IMR-90 (cell line): ENCODE measurements around the gene RAB39A. TPM values are rescaled to one million over a fixed set of nuclear protein-coding genes. Genes with fewer than 3 reads are reported as not detected.

Experiments used
- ATAC-seq: fragments of 200-7000 bp; cut with Tn5 transposase; 2 replicates; pipeline ENCODE4 v1.9.1; 2020; ENCODE audit warnings: low read depth, mild to moderate bottlenecking, moderate library complexity
- BruUV-seq: library from RNA; stranded (reverse); fragments of 400-500 nt; replicated peaks from 2 replicates; lab custom pipeline; 2021; lab: Mats Ljungman, UMichigan
- CTCF ChIA-PET: fragments of 300-600 bp; formaldehyde crosslinking; extraction: SDS; loops from one replicate; lab custom pipeline; 2021; ENCODE audit warnings: antibody characterized with exemption; lab: Yijun Ruan, JAX
- POLR2A ChIA-PET: fragments of 300-600 bp; sonication (Branson Sonifier 250); formaldehyde crosslinking; loops from one replicate; lab custom pipeline; 2022; ENCODE audit warnings: antibody characterized with exemption; ENCODE audit not compliant: unreplicated experiment; lab: Charles Lee
- DNase-seq: peaks from one replicate; pipeline ENCODE4 v3.0.0; 2013
- H2AFZ ChIP-seq: replicated peaks from 2 replicates; pipeline ENCODE3; 2013; ENCODE audit warnings: low read length, mild to moderate bottlenecking; ENCODE audit not compliant: poor library complexity
- H2AK5ac ChIP-seq: 2 replicates; pipeline ENCODE4 v1.6.1; 2013; ENCODE audit warnings: low read depth, low read length, inconsistent platforms
- H2AK9ac ChIP-seq: replicated peaks from 2 replicates; pipeline ENCODE3; 2013; ENCODE audit warnings: mild to moderate bottlenecking, low read depth, low read length, moderate library complexity; ENCODE audit not compliant: poor library complexity
- H2BK120ac ChIP-seq: 2 replicates; pipeline ENCODE4 v1.6.1; 2013; ENCODE audit warnings: low read depth, low read length, inconsistent platforms
- H2BK15ac ChIP-seq: 3 replicates; pipeline ENCODE4 v1.6.1; 2013; ENCODE audit warnings: low read depth, low read length, inconsistent platforms
- H2BK20ac ChIP-seq: 2 replicates; pipeline ENCODE4 v1.6.1; 2013; ENCODE audit warnings: low read depth, mild to moderate bottlenecking, inconsistent platforms, low read length, moderate library complexity
- H2BK5ac ChIP-seq: 2 replicates; pipeline ENCODE4 v1.6.1; 2013; ENCODE audit warnings: mild to moderate bottlenecking, low read depth, low read length, inconsistent platforms; ENCODE audit not compliant: poor library complexity, severe bottlenecking
- H3K14ac ChIP-seq: replicated peaks from 2 replicates; pipeline ENCODE4 v1.6.1; 2013; ENCODE audit warnings: low read depth, low read length, inconsistent platforms
- H3K18ac ChIP-seq: 2 replicates; pipeline ENCODE4 v1.6.1; 2013; ENCODE audit warnings: low read depth, low read length, control low read depth
- H3K23ac ChIP-seq: 2 replicates; pipeline ENCODE4 v1.6.1; 2013; ENCODE audit warnings: low read depth, low read length, inconsistent platforms
- H3K27ac ChIP-seq: 2 replicates; pipeline ENCODE4 v1.5.1; 2013; ENCODE audit warnings: mild to moderate bottlenecking, control low read depth, low read length; ENCODE audit not compliant: insufficient read depth
- H3K27me3 ChIP-seq: 2 replicates; pipeline ENCODE4 v1.6.1; 2013; ENCODE audit warnings: low read length; ENCODE audit not compliant: control insufficient read depth, insufficient read depth
- H3K36me3 ChIP-seq: 2 replicates; pipeline ENCODE4 v1.6.1; 2013; ENCODE audit warnings: low read length, mixed read lengths; ENCODE audit not compliant: control insufficient read depth, insufficient read depth
- H3K4ac ChIP-seq: 2 replicates; pipeline ENCODE4 v1.6.1; 2013; ENCODE audit warnings: low read depth, low read length, inconsistent platforms
- H3K4me1 ChIP-seq: 2 replicates; pipeline ENCODE4 v1.6.1; 2013; ENCODE audit warnings: low read length, mixed read lengths; ENCODE audit not compliant: control insufficient read depth, insufficient read depth
- H3K4me2 ChIP-seq: 2 replicates; pipeline ENCODE4 v1.6.1; 2013; ENCODE audit warnings: low read depth, mild to moderate bottlenecking, control low read depth, low read length, moderate library complexity
- H3K4me3 ChIP-seq: 2 replicates; pipeline ENCODE4 v1.5.1; 2013; ENCODE audit warnings: low read depth, mild to moderate bottlenecking, control low read depth, low read length, moderate library complexity; ENCODE audit not compliant: insufficient read depth
- H3K56ac ChIP-seq: 2 replicates; pipeline ENCODE4 v1.6.1; 2013; ENCODE audit warnings: low read length, inconsistent platforms; ENCODE audit not compliant: insufficient read depth; ENCODE audit errors: extremely low read depth
- H3K79me1 ChIP-seq, 2 experiments: 2 replicates each; pipeline ENCODE4 v1.6.1; 2013; ENCODE audit warnings: low read length in 2 of 2, inconsistent platforms in 1 of 2, low read depth in 1 of 2
- H3K9ac ChIP-seq: 2 replicates; pipeline ENCODE4 v1.6.1; 2013; ENCODE audit warnings: low read depth, low read length, control low read depth
- H3K9me1 ChIP-seq: 2 replicates; pipeline ENCODE4 v1.6.1; 2013; ENCODE audit warnings: low read length, inconsistent platforms; ENCODE audit not compliant: insufficient read depth
- H3K9me3 ChIP-seq: 2 replicates; pipeline ENCODE4 v1.6.1; 2013; ENCODE audit warnings: low read length; ENCODE audit not compliant: control insufficient read depth, insufficient read depth
- H4K20me1 ChIP-seq: 2 replicates; pipeline ENCODE4 v1.6.1; 2013; ENCODE audit warnings: low read length, inconsistent platforms; ENCODE audit not compliant: insufficient read depth
- H4K5ac ChIP-seq: 2 replicates; pipeline ENCODE4 v1.6.1; 2013; ENCODE audit warnings: mild to moderate bottlenecking, low read depth, low read length, control low read depth
- H4K8ac ChIP-seq, 2 experiments: 2 replicates each; pipeline ENCODE4 v1.6.1; 2013; ENCODE audit warnings: low read depth in 2 of 2, low read length in 2 of 2, control low read depth in 1 of 2, inconsistent platforms in 1 of 2
- H4K91ac ChIP-seq: 2 replicates; pipeline ENCODE4 v1.6.1; 2013; ENCODE audit warnings: low read depth, low read length, inconsistent platforms; ENCODE audit not compliant: insufficient read depth
- MAZ ChIP-seq: IDR thresholded peaks from 2 replicates; pipeline ENCODE4 v1.6.1; 2012; ENCODE audit warnings: low read depth, mild to moderate bottlenecking, low read length, improper control_type of control experiment, moderate library complexity, borderline replicate concordance
- RAD21 ChIP-seq: IDR thresholded peaks from 2 replicates; pipeline ENCODE4 v1.6.1; 2012; ENCODE audit warnings: low read length, improper control_type of control experiment
- RFX5 ChIP-seq: IDR thresholded peaks from 2 replicates; pipeline ENCODE4 v1.8.0; 2012; ENCODE audit warnings: low read depth, mild to moderate bottlenecking, low read length, moderate library complexity
- WGBS, 2 experiments: methylation state at CpG; one replicate each; pipeline versions ENCODE4 v1.1.5 to v1.1.7; 2013; ENCODE audit warnings: missing lambda C conversion rate in 2 of 2; ENCODE audit not compliant: insufficient read length in 1 of 2; ENCODE audit errors: extremely low coverage in 2 of 2; 5-methylcytosine and 5-hydroxymethylcytosine counted together
- dilution Hi-C: fragments of 300-500 bp; cut with HindIII; formaldehyde crosslinking; loops from one replicate; pipeline ENCODE4 v1.14.3; 2018; ENCODE audit warnings: low sequenced_read_pairs; ENCODE audit not compliant: unreplicated experiment
- in situ Hi-C: fragments of 300-500 bp; cut with MboI; formaldehyde crosslinking; loops from 3 replicates; pipeline ENCODE4 v1.14.3; 2019; ENCODE audit warnings: low sequenced_read_pairs, inconsistent platforms, mixed read lengths
- intact Hi-C: fragments of 100-400 bp; cut with micrococcal nuclease; formaldehyde crosslinking; loops from 2 replicates; pipeline ENCODE4 v1.10.0; 2022
- polyA plus RNA-seq, 3 experiments: library from polyadenylated mRNA; depleted of rRNA; stranded (reverse); fragments of >200 nt; gene quantifications; 2 replicates each; pipeline ENCODE4 v1.2.3, GENCODE V29; 2012; ENCODE audit warnings: low replicate concordance in 1 of 3
- total RNA-seq: library from RNA; depleted of rRNA; stranded (reverse); fragments of >200 nt; gene quantifications from 2 replicates; pipeline ENCODE4 v1.2.3, GENCODE V29; 2012

The RAB39A gene
- total and polyA plus RNA-seq, 2 of the 4 experiments (the other 2 are of a cell fraction): not detected

GRCh38 chr11:107961480-107961879 lies 33.2 kb downstream of the RAB39A start:
- Histone ChIP-seq H4K91ac (no peak overlapping the region), H2BK120ac (no peak overlapping the region), H3K36me3 (no peaks in the 10 kb centered on the region), H3K9ac (no peak overlapping the region), H2AFZ (no peak overlapping the region), H2AK5ac (no peak overlapping the region), H3K27me3 (peaks cover 1% of the 10 kb centered on the region; the same call in 1 of the 2 replicates), H3K18ac (no peak overlapping the region), H3K4ac (no peak overlapping the region), H4K8ac (no peak overlapping the region), H3K4me2 (no peak overlapping the region), H3K56ac (no peak overlapping the region), H2BK15ac (no peak overlapping the region), H3K9me3 (no peaks in the 10 kb centered on the region), H3K4me3 (no peak overlapping the region), H3K27ac (no peak overlapping the region), H2AK9ac (no peak overlapping the region), H4K20me1 (no peaks in the 10 kb centered on the region), H4K5ac (no peak overlapping the region), H3K9me1 (no peaks in the 10 kb centered on the region), H3K4me1 (no peaks in the 10 kb centered on the region), H3K14ac (no peak overlapping the region), H2BK5ac (no peak overlapping the region), H3K79me1 (no peaks in the 10 kb centered on the region), H3K23ac (no peak overlapping the region), H2BK20ac (no peak overlapping the region)
- intact Hi-C loops: no loop called here
- in situ Hi-C loops: no loop called here
- ATAC-seq (no peak), DNase-seq (no peak)
- WGBS, 2 experiments: no CpG with 5 or more reads among the region's 3 CpGs
- ChIA-PET POLR2A (no interaction called here), CTCF (no interaction called here)
- no TSS peak for BruUV-seq
- no peak for TF ChIP-seq RFX5
- no peak for TF ChIP-seq RAD21
- no peak for TF ChIP-seq MAZ
- dilution Hi-C loops: no loop called here
